ENCODE measurements around the gene THAP7. TPM values are rescaled to one million over a fixed set of nuclear protein-coding genes. Genes with fewer than 3 reads are reported as not detected.

The THAP7 gene
- total and polyA plus RNA-seq, 2 of the 13 experiments (the other 11 are each of a cell fraction or from before 2014, with no cell fraction given): 13.0 to 25.5 TPM

DNA sequence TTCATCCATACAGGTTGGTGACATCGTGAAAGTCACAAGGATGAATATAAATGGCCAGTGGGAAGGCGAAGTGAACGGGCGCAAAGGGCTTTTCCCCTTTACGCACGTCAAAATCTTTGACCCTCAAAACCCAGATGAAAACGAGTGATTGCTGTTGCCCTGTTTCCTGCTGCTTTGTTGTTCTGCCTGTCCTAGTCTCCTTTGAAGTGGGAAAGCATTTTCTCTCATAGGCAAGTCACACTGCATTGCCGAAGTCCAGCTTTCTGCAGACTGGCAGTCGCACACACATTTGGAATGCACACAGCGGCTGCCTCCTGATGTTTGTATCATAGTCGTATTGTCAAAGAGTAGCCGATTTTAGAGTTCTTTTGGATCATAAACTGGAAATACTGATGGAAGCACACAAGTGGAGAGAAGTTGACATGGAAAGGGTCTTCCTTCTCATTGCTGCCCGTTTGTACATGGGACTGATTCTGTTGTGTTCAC, 52.2 kb downstream of the THAP7 start (continued):
- no peak for TF ChIP-seq RNF219 (CRISPR knock-in tag; IDR thresholded peaks at IDR 0.05)
- TF ChIP-seq, protein P1, sequence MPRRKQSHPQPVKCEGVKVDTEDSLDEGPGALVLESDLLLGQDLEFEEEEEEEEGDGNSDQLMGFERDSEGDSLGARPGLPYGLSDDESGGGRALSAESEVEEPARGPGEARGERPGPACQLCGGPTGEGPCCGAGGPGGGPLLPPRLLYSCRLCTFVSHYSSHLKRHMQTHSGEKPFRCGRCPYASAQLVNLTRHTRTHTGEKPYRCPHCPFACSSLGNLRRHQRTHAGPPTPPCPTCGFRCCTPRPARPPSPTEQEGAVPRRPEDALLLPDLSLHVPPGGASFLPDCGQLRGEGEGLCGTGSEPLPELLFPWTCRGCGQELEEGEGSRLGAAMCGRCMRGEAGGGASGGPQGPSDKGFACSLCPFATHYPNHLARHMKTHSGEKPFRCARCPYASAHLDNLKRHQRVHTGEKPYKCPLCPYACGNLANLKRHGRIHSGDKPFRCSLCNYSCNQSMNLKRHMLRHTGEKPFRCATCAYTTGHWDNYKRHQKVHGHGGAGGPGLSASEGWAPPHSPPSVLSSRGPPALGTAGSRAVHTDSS (CRISPR knock-in tag; conservative IDR thresholded peaks at IDR 0.05): no peak
- TF ChIP-seq, protein P2, sequence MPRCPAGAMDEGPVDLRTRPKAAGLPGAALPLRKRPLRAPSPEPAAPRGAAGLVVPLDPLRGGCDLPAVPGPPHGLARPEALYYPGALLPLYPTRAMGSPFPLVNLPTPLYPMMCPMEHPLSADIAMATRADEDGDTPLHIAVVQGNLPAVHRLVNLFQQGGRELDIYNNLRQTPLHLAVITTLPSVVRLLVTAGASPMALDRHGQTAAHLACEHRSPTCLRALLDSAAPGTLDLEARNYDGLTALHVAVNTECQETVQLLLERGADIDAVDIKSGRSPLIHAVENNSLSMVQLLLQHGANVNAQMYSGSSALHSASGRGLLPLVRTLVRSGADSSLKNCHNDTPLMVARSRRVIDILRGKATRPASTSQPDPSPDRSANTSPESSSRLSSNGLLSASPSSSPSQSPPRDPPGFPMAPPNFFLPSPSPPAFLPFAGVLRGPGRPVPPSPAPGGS (CRISPR knock-in tag; IDR thresholded peaks at IDR 0.05): no peak
- peak; percentile 59; the same call in 1 of the 2 replicates for TF ChIP-seq PITX1 (CRISPR knock-in tag; IDR thresholded peaks at IDR 0.05)
- TF ChIP-seq TCF7 (IDR thresholded peaks at IDR 0.05; ENCODE audit: low read depth): peak; percentile 89
- TF ChIP-seq CSRNP2 (CRISPR knock-in tag; conservative IDR thresholded peaks at IDR 0.05; ENCODE audit: low read depth): no peak
- TF ChIP-seq ZNF253 (CRISPR knock-in tag; IDR thresholded peaks at IDR 0.05; ENCODE audit: borderline replicate concordance): no peak
- peak; percentile 85 for TF ChIP-seq HDAC2 (CRISPR knock-in tag; IDR thresholded peaks at IDR 0.05)
- no peak for TF ChIP-seq ARNT2 (CRISPR knock-in tag; IDR thresholded peaks at IDR 0.05; ENCODE audit: low read depth)
- TF ChIP-seq, protein P3, sequence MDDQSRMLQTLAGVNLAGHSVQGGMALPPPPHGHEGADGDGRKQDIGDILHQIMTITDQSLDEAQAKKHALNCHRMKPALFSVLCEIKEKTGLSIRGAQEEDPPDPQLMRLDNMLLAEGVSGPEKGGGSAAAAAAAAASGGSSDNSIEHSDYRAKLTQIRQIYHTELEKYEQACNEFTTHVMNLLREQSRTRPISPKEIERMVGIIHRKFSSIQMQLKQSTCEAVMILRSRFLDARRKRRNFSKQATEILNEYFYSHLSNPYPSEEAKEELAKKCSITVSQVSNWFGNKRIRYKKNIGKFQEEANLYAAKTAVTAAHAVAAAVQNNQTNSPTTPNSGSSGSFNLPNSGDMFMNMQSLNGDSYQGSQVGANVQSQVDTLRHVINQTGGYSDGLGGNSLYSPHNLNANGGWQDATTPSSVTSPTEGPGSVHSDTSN (CRISPR knock-in tag; IDR thresholded peaks at IDR 0.05; ENCODE audit: borderline replicate concordance): no peak
- peak; percentile 58; the same call in 1 of the 2 replicates for TF ChIP-seq ZBTB7B (CRISPR knock-in tag; IDR thresholded peaks at IDR 0.05)
- no peak for TF ChIP-seq KAT2B (IDR thresholded peaks at IDR 0.05; ENCODE audit: borderline replicate concordance, low read depth, low read length)
- no peak for TF ChIP-seq ZNF317 (CRISPR knock-in tag; IDR thresholded peaks at IDR 0.05)
- no peak for TF ChIP-seq ZFP90 (CRISPR knock-in tag; IDR thresholded peaks at IDR 0.05; ENCODE audit: borderline replicate concordance)
- peak; percentile 28; the same call in 1 of the 2 replicates for TF ChIP-seq TAF1 (CRISPR knock-in tag; IDR thresholded peaks at IDR 0.05)
- TF ChIP-seq, protein P4, sequence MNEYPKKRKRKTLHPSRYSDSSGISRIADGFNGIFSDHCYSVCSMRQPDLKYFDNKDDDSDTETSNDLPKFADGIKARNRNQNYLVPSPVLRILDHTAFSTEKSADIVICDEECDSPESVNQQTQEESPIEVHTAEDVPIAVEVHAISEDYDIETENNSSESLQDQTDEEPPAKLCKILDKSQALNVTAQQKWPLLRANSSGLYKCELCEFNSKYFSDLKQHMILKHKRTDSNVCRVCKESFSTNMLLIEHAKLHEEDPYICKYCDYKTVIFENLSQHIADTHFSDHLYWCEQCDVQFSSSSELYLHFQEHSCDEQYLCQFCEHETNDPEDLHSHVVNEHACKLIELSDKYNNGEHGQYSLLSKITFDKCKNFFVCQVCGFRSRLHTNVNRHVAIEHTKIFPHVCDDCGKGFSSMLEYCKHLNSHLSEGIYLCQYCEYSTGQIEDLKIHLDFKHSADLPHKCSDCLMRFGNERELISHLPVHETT (CRISPR knock-in tag; conservative IDR thresholded peaks at IDR 0.05): 0 out of 2 replicates have a peak, but pooled peaks have one; percentile 20
- TF ChIP-seq DNMT1 (CRISPR knock-in tag; IDR thresholded peaks at IDR 0.05): no peak
- no peak; the same call in 1 of the 2 replicates for TF ChIP-seq ZFP91 (CRISPR knock-in tag; IDR thresholded peaks at IDR 0.05; ENCODE audit: borderline replicate concordance)
